NCI-H187 (cell line): ENCODE data around the gene CNDP2.
A peak's percentile ranks its signal among the peaks of the same experiment; 100 is the strongest.
"Not testable (repeated sequence)": the region's sequence is repeated elsewhere in the genome, so short reads cannot be mapped to it uniquely, and the experiment has no call there.

Experiments used
- DNase-seq, 2 experiments: peaks; one replicate each; lab custom pipeline; 2025; lab: John Stamatoyannopoulos, UW

Gene CNDP2

DNA sequence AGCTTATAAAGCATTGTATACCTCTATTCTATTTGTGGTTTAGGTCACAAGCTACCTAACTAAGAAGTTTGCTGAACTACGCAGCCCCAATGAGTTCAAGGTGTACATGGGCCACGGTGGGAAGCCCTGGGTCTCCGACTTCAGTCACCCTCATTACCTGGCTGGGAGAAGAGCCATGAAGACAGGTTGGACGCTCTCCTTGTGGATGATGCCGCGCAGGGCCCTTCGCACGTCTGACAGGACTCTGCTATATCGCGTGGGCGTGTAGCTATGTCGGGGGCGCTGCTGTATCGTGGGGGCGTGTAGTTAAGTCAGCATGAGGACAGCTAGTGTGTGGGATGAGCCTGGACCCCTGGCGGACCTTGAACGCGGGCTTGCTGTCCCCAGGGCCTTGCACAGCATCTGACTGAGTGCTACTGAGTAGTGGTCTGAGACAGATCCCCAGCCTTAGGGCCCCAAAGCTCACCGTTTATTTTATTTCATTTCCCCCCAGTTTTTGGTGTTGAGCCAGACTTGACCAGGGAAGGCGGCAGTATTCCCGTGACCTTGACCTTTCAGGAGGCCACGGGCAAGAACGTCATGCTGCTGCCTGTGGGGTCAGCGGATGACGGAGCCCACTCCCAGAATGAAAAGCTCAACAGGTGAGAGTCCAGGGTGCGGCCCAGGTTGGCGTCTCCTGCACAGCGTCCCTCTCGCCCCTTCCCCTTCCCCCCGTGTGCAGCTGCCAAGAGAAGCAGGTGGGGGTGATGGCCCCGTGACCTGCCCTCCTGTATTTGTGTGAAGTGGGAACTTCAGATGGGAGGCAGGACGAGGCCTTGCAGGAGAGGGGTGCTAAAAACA is 22.5 kb downstream of the CNDP2 start:
- no peak for DNase-seq

DNA sequence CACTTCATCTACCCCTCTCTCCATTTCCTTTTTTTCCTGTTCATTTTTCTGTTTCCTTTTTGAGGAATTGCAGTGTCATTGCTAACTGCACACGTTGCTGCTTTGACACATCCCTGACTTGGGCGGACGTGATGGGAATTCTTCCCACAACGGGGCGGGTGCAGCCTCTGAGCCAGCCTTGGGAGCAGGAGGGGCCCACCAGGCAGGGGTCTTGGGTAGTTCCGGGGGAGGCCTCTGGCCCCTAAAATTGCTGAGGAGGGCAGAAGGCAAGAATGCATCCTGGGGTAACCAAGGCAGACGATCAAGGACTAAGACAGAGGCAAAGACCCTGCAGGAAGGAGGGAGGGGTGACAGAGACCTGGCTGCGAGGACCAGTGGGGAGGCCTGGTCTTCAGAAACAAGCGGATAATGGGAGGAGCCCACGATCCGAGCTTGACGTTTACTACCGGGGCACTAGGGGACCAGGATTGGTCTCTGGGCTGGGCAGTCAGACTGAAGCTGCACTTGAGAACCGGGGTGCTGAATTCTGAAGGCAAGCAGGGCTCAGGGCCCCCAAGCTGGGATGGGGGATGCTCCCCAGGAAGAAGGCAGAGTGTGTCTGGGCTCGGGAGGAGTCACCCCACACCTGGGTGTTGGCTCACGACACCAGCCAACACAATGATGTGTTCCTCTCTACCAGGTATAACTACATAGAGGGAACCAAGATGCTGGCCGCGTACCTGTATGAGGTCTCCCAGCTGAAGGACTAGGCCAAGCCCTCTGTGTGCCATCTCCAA is 23.3 kb downstream of the CNDP2 start:
- DNase-seq = no peak

DNA sequence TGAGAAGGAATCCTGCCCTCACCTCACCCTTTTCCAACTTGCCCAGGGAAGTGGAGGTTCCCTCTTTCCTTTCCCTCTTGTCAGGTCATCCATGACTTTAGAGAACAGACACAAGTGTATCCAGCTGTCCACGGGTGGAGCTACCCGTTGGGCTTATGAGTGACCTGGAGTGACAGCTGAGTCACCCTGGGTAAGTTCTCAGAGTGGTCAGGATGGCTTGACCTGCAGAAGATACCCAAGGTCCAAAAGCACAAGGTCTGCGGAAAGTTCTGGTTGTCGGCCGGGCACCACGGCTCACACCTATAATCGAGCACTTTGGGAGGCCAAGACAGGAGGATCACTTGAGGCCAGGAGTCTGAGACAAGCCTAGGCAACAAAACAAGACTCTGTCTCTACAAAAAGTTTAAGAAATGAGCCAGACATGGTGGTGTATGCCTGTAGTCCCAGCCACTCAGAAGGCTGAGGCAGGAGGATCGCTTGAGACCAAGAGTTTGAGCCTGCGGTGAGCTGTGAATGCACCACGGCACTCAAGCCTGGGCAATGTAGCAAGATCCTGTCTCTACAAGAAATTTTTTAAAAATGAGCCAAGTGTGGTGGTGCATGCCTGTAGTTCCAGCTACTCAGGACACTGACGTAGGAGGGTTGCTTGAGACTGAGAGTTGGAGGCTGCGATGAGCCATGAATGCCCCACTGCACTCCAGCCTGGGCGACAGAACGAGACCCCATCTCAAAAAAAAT is 24.1 kb downstream of the CNDP2 start:
- DNase-seq = no peak

DNA sequence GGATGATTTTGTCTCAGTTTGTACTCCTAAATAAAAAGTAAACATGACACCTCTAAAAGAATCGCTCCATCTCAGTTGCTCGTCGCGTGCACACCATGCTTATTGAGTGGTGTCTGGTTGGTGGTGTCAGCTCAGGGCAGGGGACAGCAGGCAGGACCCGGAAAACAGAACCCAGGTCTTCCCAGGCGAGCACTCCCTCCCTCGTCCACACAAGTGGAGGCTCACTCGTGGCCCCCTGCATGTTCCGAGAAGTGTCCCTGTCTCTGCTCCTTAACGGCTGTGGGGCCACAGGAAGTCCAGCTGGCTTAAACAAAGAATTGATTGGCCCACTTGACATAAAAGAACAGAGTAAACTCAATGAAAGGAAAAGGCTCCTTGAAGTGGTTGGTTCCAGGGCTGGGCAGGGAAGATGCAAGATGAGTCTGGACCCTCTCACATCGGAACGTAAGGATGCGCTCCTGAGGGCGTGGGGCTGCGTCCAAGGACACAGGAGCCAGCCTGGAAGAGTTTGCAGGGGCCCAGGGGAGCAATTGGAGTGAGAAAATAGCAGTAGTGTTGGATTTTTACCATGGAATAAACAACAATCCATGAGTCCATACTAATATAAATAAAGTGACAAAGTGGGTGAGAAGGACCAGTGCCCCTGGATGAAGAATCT is 25.0 kb downstream of the CNDP2 start:
- no peak for DNase-seq

DNA sequence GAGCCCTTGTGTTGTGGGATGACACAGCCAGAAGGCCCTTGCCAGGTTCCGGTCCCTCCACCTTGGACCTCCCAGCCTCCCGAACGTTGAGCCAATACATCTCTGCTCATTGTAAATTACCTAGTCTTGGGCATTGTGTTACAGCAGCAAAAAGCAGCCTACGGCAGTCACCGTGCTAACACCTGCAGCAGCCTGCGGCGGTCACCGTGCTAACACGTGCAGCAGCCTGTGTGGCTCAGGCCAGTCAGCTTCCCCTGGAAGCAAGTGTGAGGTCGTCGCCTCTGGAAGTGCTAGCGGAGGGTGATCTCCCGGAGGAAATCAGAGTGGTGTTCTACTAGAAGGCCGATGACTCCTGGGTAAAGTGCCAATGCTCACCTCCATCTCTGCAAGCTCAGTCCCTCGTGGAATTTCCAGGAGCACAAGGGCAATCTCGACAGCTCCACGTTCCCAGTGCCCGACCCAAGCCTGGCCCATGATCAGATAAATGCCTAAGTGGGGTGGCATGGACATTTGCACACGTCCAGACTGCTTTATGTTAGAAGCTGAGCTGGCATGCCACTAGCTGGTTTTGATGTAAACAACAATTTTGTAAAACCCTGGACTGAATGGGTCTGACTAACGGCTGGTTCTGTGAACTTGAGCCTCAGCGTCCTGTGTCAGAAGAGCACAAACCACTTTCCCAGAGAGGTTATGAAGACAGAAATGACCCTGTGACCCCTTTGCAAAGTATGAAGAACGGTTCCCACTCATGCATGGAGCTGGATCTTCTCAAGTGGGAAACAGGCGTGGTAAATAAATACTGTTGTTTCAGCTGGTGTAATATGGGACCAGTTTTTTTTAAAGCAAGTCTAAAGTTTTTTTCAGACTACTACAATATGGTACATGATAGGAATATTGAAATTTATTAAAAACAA is 26.7 kb downstream of the CNDP2 start:
- DNase-seq = peak; percentile 20 to 38

DNA sequence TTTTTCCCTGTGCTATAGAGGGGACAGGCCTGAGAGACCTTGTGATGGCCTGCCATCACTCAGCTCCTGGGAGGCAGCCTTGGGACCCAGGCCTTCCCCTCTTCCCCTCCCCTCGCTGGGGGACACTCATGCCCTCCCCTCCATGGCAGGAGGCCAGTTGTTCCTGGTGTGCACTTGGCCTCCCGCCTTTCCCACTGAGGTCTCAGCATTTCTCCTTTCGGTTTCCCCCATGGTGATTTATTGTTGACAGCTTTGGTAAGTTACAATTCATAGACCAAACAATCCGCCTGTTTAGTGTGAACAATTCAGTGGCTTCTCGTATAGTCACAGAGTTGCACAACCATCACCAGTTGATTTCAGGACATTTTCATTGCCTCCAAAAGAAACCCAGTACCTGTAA is 27.9 kb downstream of the CNDP2 start:
- DNase-seq = peak; percentile 34 to 57

DNA sequence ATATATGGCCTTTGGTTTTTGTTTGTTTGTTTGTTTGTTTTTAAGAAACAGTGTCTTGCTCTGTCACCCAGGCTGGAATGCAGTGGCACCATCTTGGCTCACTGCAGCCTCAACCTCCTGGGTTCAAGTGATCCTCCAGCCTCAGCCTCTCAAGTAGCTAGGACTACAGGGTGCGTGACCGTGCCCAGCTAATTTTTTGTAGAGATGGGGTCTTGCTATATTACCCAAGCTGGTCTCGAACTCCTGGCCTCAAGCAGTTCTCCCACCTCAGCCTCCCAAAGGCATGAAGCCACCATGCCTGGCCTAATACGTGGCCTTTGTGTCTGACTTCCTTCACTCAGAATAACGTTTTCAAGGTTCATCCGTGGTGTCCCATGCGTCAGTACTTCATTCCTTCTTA is 28.8 kb downstream of the CNDP2 start:
- not testable (repeated sequence) for DNase-seq

DNA sequence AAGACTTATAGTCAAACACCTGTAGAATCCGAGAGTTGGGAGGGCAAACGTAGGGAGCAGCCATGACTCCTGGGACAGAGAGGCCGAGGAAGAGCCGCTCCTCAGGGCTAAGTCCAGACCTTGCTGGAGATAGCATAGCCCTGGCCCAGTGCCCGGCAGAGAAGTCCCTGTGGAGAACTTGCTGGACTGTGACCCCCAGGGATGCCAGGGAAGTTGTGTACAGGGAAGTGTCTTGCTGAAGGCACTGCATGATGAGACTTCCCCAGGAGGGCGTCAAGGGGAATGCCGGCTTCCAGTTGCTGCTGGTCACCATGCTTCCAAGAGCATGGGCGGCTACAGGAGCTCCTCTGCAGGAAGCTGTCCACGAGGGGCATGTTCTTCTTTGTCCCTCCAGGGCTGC is 29.6 kb downstream of the CNDP2 start:
- no peak for DNase-seq

DNA sequence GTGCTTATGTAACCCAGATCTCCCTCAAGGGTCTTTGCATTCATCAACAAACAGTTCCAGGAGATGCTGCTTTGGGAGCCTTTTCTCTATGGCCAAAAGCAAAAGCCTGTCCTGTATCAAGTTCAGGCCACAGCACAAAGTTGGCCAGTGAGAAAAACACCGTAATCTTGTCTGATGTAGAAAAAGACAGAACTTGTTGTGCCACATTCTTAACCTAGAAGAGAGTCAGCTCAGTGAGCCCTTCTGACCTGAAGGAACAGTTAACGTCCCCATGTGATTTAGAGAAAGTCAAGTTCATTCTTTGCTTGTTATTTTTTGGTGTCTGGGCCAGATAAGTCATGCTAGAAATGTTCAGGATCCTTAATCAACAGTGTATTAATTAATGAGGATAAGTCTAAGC is 30.3 kb downstream of the CNDP2 start:
- DNase-seq = no peak

DNA sequence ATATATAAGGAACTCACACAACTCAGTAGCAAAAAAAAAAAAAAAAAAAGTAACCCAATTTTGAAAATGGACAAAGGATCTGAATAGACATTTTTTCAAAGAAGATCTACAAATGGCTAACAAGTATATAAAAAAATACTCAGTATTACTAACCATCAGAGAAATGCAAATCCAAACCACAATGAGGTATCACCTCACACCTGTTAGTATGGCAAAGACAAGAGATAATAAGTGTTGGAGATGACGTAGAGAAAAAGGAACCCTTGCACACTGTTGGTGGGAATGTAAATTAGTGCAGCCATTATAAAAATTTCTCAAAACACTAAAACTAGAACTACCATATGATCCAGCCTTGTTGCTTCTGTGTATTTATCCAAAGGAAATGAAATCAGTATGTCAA is 32.3 kb downstream of the CNDP2 start:
- no peak for DNase-seq

DNA sequence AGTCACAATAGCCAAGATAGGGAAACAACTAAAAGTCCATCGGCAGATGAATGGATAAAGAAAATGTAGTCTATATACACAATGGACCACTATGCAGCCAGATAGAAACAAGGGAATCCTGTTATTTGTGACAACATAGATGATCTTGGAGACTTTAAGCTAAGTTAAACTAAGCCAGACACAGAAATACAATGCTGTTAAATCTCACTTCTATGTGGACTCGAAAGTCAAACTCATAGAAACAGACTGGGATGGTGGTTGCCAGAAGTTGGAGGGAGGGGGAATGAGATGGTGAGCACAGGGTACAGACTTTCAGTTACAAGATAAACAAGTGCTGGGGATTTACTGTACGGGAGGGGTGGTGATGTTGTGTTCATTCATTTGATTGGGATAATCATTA is 32.8 kb downstream of the CNDP2 start:
- no peak for DNase-seq

DNA sequence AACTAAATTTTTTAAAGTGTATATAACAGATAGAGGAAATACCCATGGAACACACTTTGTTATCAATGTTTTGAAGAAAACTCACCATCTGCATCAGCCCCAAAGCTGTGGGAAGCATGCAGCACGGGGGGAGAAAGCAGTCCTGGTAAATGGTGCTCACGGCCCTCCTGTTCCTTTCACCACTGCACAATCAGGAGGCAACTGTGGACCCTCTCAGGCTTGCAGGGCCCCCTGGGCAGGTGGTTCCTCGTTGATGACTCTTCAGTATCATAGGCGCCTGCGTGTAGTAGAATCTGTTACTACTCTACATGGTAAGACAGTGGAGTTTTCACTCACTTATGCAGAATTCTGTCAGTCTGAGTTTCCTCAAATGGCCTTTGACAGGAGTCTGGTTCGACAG is 33.2 kb downstream of the CNDP2 start:
- no peak for DNase-seq

DNA sequence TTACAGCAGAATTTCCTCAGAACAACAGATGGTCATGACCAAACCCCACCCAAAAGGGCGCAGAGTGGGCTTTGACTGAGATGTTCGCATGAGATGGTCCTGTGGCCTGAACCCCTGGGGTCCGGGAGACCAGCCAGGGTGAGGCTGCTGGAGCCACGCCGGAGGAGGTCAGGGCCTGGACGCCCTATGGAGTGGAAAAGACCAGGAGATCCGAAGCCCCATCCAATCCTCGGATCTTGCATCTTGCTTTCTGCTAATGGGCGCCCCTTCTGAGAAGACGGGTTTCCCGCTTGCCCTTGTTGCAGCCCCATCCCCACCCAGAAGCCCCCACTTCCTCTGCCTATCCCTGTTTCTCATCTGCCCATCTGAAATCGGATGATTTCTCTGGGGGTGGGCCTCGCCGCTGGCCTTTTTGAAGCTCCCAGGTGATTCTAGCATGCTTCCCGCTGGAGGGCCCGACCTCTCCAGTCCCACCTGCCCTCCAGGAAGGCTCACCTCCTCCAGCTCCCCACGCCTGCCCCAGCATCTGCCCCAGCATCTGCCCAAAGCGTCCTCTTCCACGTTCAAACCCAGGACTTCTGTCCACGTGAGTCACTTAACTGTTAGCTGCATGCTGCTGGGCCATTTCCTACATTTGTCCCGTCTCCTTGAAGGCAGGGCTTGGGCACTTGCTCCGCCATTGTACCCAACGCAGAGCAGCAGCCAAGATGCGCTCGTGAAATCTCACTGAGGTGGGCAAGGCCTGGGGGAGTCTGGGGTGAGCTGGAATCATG is 33.8 kb downstream of the CNDP2 start:
- no peak for DNase-seq

DNA sequence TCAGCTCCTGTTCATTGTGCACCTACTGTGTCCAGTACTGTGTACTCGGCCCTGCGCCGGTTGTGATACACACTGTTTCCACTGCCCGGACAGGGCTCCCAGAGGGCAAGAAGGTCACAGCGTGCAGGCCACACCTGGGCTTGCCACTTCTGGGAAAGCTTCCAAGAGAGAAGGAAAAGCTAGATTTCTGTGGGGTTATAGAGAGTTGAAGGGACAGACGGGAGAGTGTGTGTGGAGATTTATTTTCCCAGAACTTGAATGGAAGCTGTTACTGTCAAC is 34.4 kb downstream of the CNDP2 start:
- DNase-seq = no peak

DNA sequence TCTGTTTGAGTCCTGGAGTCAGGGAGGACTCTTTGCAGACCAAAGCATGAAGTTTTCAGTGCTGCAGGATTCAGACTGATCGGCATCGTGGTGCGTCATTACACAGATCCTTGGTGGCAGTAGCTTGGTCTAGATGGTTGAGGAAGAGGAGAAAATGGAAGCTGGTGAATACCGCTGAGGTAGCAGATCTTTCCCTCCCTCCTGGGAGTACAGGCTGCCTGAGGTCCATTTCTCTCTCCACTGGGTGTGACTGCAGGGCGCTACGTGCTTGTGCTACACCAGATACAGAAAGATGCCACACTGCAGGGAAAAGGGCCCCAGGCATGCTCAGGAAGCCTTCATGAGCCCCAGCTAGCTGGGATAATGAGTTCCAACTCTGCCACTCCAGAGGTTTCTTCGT is 34.9 kb downstream of the CNDP2 start:
- no peak for DNase-seq

DNA sequence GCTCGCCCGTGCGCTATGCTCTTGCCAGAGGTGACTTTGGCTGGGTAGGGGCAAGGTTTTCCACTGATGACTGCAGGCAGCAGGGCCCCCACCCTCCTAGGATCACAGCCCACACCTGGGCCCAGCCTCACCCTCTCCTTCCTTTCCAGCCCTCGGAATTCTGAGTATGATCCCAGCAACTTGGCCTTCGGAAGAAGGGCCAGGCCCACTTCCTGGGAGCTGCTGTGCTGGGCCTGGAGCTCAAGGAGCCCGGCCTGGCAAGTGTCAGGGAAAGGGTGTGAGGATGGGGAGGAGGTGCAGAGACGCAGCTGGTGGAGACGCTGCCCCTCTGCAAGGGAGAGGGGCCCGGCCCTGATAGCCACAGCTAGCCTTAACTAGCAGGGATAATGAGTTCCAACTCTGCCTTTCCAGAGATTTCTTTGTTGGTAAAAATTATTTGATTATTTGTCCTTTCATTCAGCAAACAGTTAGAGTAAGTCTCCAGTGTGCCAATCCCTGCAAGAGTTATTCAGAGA is 36.4 kb downstream of the CNDP2 start:
- no peak for DNase-seq

DNA sequence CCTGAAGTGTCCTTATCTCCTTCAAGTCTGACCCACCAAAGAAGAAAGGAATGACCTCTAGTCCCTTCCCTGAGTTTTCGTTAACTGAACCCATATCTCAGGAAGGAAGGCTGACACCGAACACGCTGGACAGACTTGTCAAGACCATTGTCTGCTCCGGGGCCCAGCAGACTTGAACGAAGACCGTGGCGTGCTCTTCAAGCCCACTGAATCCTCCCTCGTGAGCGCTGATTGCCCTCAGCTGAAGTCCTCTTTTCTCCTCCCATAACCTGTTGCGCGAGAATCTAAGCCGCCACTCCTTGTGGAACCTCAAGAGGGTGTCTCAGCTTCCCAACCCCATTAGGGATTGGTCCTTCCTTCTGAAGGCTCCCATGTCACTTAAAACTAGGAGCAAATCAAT is 37.5 kb downstream of the CNDP2 start:
- no peak for DNase-seq

DNA sequence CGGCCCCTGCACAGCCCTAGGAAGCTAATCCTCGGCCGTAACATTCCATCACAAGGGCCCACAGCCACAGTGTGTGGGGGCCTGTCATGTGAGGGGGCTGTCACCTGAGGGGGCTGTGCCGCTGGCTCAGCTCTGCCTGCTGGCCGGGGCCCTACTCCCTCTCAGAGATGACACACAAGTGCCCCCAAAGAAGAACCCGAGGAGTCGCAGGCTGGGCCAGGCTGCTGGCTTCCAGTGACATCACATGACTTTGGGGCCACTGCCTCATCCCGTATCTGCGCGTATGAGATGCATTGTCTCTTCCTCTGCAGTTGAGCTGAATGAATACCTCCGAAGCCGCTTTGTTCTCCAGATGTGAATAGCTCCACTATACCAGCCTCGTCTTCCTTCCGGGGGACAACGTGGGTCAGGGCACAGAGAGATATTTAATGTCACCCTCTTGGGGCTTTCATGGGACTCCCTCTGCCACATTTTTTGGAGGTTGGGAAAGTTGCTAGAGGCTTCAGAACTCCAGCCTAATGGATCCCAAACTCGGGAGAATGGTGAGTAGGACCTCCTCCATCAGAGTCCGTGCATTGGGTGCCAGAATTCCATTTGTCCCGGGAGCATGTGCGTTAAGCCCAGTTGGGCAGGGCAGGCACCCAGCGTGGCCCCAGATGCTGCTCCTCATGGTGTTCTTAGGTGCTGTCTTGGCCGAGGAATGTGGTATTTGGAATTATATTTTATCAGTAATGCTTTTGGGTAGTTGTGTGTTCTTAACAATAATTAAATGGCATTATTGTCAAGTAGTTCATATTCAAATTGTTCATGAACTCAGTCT is 38.2 kb downstream of the CNDP2 start, which contains the start of gene CNDP1:
CNDP1 (plus strand) TSS at position 351 of the 820 bp plus-strand sequence; CDS start at position 519, 168 bp downstream.
- DNase-seq = no peak

DNA sequence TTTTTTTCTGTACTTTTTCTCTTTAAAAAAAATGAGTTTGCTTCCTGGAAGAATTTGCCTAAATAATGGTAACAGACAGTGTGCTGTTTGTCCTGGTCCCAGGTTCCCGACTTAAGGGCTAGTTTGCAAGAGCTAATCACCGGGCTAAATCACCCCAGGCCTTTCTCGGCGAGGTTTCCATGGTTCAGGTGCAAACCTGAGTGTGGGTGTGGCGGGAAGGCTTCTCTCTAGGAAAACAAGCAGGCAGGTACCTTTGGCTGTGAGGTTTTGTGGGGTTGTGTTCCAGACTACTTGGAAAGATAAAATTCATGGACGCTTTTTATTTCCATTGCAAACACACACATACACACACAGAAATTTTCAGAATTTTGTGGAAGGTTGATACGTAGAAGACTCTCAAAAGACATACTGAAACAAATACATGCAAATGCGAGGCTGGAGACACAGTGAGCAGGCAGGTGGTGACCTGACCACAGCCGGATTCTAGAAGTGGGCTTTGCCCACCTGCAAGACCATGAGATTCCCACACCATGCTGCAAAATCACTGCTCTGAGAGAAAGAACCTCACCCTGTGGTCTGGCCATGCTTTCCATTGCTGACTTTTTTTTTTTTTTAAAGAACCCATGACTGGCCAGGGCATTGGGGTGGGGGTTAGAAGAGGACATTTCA is 39.0 kb downstream of the CNDP2 start:
- DNase-seq = no peak
